Suprapubic skin (tissue), 4 donors: ENCODE results near the gene GPR150.

ENCODE experiments used
- EP300 ChIP-seq: sonication (generic); formaldehyde crosslinking; IDR thresholded peaks from one replicate; pipeline ENCODE4 v1.6.1; 2017; ENCODE audit warnings: antibody characterized with exemption
- POLR2A ChIP-seq, 2 donors: fragments of 450-650 bp; IDR thresholded peaks; one replicate each; pipeline ENCODE4 v1.6.1; 2017; ENCODE audit warnings: antibody characterized with exemption in 2 of 2, mild to moderate bottlenecking in 2 of 2, moderate library complexity in 2 of 2
- POLR2AphosphoS5 ChIP-seq, 3 donors: sonication (generic); formaldehyde crosslinking; IDR thresholded peaks; one replicate each; pipeline ENCODE4 v1.6.1; 2017; ENCODE audit warnings: antibody characterized with exemption in 3 of 3
- TF ChIP-seq, protein P1 (sequence below), 2 donors: fragments of 200-600 bp in 1 of 2; fragments of 450-650 bp in 1 of 2; sonication (generic) in 1 of 2; IDR thresholded peaks; one replicate each; pipeline ENCODE4 v1.5.1; 2016 to 2019; ENCODE audit warnings: antibody characterized with exemption in 2 of 2, mild to moderate bottlenecking in 1 of 2, moderate library complexity in 1 of 2

DNA sequence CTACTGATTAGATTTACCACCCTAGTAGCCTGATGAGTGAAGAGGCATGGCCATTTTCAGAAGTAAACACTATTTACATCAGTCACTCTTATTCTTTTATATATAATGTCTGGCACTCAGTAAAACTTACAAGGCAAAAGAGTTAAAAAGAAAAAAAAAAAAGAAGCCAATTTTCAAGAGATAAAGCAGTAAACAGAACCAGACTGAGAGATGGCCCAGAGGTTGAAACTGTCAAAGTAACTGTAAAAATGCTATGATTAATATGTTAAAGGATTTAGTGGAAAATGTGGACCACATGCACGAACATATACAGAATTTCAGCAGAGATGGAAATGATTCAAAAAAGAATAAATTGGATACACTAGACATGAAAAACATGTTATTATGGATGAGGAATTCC, 6.4 kb upstream of the GPR150 start:
- TF ChIP-seq POLR2AphosphoS5 (IDR thresholded peaks at IDR 0.05) (no peak), POLR2A (IDR thresholded peaks at IDR 0.05) (no peak), EP300 (no peak)
- TF ChIP-seq, protein P1, sequence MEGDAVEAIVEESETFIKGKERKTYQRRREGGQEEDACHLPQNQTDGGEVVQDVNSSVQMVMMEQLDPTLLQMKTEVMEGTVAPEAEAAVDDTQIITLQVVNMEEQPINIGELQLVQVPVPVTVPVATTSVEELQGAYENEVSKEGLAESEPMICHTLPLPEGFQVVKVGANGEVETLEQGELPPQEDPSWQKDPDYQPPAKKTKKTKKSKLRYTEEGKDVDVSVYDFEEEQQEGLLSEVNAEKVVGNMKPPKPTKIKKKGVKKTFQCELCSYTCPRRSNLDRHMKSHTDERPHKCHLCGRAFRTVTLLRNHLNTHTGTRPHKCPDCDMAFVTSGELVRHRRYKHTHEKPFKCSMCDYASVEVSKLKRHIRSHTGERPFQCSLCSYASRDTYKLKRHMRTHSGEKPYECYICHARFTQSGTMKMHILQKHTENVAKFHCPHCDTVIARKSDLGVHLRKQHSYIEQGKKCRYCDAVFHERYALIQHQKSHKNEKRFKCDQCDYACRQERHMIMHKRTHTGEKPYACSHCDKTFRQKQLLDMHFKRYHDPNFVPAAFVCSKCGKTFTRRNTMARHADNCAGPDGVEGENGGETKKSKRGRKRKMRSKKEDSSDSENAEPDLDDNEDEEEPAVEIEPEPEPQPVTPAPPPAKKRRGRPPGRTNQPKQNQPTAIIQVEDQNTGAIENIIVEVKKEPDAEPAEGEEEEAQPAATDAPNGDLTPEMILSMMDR (IDR thresholded peaks at IDR 0.05), result no peak
